SIG-M5 treated with dmso at 0.1 percent for 504 hours (cell line): ENCODE data around the gene UPK3B.
A peak's percentile ranks its signal among the peaks of the same experiment; 100 is the strongest.
"Not testable (repeated sequence)": the region's sequence is repeated elsewhere in the genome, so short reads cannot be mapped to it uniquely, and the experiment has no call there.

ENCODE experiments used
- DNase-seq: peaks from one replicate; lab custom pipeline; 2025; ENCODE audit not compliant: unreplicated experiment; lab: John Stamatoyannopoulos, UW

The UPK3B gene

DNA sequence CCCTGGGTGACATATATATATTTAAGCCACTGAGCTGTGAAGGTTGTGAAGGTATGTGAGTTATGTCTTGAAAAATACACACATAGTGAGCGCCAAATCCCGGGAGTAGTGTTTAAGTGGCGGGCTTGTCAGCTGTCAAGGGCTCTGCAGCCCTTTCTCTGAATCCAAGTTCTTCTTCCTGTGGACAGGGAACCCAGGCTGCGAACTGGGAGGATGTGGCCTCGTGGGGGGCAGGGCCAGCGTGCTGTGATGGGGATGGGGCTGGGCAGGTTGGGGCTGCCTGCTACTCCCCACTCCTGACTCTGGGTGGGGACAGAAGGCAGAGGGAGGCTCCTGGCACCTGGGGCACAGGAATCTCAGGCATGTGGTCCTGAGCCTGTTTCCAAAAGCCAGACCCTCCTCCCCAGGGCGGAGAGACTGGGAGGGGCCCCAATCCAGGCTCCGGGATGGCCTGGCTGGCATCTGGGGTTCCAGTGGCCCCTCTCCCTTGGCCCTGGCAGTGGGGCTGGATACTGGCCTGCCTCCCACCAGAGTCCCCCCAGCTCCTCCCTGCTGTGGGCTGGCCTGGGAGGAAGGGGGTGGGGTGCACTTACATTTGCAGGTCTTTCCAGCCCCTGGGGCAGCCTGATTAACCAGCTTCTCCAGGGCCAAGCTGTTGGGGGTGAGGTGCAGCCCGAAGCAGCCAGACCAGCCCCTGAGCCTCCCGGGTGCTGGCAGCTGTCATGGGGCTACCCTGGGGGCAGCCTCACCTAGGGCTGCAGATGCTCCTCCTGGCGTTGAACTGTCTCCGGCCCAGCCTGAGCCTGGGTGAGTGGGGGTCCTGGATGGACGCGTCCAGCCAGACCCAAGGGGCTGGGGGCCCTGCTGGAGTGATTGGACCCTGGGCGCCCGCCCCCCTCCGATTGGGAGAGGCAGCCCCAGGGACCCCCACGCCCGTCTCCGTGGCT is at the start of gene UPK3B:
Gene UPK3B (plus strand): TSS at position 622 of the 947 bp plus-strand sequence. CDS start 101 bp downstream, at position 723.
- DNase-seq: peak; percentile 37

DNA sequence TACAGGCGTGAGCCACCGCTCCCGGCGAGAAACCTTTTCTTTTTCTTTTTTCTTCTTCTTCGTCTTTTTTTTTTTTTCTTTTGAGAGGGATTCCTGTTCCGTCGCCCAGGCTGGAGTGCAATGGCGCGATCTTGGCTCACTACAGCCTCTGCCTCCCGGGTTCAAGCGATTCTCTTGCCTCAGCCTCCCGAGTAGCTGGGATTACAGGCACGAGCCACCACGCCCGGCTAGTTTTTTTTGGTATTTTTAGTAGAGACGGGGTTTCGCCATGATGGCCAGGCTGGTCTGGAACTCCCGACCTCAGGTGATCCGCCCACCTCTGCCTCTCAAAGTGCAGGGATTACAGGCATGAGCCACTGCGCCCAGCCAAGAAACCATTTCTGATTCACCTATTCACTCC is 49.6 kb upstream of the UPK3B start:
- DNase-seq: not testable (repeated sequence)

DNA sequence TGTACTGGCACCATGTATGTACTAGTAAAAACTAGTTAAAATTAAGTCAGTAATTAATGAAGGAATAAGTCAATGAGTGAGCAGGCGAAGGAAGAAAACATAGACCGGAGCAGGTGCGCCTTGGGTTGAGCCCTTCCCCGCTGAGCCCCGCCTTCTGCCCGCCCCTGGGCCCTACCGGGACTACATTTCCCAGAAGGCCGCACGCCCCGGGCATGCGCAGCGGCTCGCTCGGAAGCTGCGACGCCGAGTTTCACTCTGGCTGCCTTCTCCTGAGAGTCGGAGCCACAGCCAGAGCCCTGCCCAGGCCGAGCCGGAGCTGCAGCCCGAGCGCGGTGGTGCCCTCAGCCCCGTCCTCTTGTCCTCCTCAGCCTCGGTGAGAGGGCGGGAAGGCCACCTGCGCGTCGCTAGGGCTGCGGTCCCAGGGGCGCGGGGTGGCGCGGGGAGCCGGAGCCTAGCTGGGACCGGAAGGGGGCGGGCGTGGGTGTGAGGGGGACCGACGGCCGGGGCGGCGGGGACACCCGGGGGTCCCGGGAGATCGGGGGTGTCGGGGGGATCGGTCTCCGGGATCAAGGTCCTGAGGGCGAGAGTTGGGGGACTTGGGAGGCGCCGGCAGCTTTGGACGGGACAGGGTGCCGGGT is 48.8 kb upstream of the UPK3B start, which contains the start of gene DTX2:
Gene DTX2 (plus strand): TSS at position 246 of the 638 bp plus-strand sequence. CDS start 18,801 bp downstream, outside the sequence.
- not testable (repeated sequence) for DNase-seq

DNA sequence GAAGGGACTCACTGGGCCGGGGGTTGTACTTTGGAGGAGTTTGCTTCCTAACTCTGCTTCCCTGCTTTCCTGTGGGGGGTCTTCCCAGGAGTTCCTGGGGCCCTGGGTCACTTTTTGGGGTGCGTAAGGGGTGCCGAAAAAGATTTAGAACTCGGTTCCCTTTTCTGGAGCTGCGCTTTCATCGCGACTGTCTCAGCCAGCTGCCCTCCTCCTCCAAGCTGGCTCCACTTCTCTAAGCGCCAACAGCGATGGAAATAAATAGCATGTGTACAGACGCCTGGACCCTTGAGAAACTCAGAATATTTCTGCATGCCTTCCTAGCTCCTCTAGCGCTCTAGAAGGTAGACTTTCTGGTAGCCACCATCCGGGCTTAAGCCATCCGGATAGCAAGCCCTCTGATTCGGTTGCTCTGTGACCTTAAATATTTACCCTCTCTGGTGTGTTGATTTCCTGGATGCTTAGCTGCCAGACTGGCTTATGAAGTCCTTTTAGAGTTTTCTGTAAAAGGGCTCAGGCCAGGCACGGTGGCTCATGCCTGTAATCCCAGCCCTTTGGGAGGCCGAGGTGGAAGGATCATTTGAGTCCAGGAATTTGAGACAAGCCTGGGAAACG is 48.0 kb upstream of the UPK3B start:
- not testable (repeated sequence) for DNase-seq

DNA sequence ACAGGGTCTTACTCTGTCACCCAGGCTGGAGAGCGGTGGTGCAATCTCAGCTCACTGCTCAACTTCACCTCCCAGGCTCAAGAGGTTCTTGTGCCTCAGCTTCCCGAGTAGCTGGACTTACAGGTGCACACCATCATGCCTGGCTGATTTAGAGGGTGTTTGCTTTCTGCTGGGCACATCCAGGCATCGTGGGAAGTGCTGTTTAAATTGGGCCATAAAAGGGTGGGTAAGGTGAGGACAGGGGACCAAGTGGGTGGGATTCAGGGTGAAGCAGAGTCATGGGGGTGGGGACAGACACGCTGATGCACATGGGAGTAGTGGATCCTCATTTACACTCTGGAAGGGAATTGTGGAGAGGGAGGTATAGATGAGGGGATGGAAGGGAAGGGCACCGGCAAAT is 45.4 kb upstream of the UPK3B start:
- DNase-seq: not testable (repeated sequence)

DNA sequence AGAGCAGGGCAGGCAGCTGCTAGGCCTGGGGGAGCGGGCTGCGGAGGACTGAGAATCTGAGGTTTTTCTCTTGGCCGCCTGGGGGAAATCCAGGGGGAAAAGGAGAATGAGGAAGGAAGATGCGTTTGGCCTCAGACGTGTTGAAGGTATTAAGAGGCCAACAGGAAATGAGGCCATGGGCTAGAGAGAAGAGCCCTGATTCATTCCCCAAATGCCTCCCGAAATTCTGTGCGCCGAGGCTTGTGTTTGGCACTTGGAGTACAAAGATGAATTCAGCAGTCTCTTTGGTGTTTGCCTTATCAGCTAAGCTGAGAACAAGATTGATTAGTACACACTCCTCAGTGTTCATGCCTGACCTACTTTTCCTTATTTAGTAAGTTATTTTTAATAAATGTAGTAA is 44.4 kb upstream of the UPK3B start:
- DNase-seq: not testable (repeated sequence)

DNA sequence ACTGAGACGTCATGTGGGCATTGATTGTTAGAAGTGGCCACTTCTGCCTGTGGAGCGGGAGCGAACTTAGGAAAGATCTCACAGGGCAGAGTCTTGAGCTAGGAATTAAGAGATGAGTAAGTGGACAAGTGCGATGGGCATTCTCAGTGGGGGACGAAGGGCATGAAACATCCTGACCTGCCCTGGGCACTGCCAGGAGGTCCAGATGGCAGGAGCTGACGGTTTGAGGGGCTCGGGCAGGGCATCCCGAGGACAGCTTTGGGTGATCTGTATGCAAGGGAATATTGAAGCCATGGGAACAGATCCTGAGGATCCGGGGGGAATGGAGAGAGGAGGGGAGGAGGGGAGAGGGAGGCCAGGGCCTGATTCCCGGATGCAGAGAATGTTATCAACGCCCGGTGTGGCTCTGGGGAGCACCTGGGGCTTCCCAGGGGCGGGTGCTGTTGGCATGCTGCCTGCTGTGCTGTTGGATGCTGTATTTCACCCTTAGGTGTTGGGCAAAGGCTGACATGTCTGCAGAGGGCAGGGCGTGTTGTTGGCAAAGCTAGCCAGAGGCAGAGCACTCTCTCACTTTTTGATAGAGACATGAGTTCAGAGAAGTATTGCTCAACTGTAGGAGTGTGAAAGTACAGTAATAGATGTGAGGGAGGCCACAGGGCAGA is 42.5 kb upstream of the UPK3B start:
- not testable (repeated sequence) for DNase-seq

DNA sequence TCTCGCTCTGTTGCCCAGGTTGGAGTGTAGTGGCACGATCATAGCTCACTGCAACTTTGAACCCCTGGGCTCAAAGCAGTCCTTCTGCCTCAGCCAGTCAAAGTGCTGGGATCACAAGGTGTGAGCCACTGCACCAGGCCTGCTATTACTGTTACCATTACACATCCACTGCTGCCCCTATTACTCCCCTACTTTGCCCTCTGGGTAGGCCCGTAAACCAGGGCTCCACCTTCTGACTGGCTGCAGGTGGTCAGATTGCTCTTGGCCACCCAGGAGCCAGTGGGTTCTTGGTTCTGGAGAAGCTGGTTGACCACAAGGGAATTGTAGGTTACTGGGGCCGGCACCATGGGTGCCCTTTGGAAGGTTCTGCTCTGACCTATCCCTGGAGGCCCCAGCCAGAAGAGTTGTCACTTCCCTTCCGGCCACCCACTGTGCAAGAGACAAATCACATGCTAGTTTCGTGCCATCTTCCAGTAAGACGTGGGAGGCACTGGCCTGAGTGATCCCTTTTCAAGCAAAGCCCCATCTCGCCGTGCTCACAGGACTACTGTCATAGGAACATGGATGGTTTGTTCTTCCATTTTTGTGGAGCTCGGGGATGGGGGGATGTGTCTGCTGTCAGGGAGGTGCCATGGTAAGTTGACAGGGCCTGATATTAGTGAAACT is 38.7 kb upstream of the UPK3B start:
- not testable (repeated sequence) for DNase-seq

DNA sequence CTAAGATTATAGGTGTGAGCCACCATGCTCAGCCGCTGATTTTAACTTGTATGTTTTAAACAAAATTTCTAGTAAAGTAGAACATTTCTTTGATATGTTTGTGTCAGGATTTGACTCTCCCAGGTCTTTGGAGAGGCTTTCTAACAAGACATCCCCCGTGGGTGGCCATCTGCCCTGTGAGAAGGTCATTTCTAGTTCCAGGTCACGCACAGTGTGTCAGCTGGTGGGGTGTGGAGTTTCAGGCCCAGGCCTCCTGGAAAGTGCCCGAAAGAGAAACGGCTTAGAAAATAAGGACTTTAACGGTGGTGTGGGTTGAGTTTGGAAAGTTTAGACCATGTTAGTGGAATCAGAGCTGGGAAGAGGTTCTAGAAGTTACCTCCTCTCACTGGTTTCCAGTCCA is 37.3 kb upstream of the UPK3B start:
- DNase-seq: not testable (repeated sequence)

DNA sequence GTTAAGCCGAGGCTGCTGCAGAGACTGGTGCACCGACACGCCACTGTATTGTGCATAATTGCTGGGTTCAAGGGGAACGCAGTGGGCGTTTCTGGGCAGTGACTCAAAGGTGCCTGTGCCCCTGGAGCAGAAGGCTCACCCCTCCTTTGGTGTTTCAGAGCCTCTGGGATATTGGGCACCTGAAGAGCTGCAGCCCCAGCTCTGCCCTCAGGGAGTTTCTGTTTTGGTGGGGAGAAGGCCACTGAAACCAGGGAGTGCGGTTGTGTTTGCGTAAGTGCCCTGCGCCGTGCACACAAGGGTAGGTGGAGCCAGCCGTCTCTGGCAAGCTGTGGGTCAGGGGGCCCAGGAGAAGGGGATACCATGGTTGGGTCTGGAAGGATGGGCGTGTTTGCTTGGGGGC is 34.1 kb upstream of the UPK3B start:
- not testable (repeated sequence) for DNase-seq

DNA sequence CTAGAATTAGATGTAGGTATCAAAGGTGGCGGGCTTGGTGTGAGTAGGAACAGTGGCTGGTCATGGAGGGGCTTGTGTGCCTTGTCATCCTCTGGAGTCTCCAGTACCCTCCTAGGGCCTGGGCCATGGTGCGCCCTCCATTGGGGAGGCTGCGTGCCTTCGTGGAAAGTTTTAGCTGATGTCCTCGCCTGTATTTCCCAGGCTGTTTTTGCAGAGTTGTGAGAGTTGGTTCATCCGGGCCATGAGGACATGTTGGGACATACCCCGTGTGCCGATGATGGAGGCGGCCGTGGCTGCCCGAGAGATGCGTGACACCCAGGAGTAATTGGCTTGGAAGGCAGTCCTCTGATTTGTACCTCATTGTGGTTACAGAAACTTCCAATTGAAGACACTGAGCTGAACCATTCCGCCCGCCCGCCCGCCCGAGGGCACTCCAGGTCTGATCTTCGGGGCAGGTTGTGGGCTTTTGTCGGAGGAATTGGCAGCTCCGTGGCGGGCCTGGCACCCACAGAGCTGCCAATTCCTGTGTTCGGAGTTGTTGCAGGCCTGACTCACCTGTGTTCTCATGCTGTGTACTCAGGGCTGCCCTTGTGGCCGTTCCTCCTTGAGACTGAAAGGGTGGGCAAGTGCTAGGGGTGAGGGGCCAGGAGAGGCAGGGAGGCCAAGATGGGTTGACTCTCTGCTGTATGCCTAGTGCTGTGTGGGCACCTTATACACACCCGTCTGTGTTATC is 33.4 kb upstream of the UPK3B start:
- not testable (repeated sequence) for DNase-seq

DNA sequence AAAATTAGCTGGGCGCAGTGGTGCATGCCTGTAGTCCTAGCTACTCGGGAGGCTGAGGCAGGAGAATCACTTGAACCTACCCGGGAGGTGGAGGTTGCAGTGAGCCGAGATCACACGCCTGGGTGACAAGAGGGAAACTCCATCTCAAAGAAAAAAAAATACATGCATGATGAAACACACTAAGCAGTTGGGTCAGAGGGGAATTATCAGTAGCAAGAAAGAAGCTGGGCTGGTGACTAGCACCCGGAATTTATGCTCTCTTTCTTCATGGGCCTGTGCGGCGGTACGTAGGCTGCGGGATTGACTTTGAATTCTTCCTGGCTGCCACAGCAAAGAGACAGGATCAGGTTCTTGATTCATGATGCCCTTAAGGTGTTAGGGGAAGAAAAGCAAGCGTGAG is 30.7 kb upstream of the UPK3B start:
- not testable (repeated sequence) for DNase-seq

DNA sequence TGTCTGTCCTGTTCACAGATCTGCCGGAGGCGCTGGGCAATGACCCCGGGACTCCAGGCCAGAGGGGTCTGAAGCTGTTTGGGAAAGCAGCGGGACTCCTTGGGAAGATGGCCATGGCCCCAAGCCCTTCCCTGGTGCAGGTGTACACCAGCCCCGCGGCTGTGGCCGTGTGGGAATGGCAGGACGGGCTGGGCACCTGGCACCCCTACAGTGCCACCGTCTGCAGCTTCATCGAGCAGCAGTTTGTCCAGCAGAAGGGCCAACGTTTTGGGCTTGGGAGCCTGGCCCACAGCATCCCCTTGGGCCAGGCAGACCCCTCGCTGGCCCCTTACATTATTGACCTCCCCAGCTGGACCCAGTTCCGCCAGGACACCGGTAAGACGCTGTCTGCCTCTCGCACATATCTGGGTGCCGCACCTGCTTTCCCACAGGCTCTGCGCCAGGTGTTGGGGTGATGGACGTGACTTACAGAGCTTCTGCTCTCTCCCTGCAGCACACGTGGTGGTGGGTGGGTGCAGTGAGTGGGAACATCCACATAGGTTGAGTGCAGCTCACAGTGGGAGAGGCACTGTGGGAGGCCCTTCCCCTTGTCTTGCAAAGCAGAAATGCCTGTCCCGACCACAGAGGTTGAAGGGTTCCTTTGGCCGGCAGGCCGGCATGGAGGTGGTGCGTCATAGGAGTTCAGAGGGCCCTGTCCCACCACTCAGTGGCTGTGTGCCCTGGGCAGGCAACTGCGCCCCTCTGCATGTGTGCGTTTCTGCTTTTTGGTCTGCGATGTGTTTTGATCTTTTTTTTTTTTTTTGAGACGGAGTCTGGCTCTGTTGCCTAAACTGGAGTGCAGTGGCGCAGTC is 29.7 kb upstream of the UPK3B start:
- not testable (repeated sequence) for DNase-seq

DNA sequence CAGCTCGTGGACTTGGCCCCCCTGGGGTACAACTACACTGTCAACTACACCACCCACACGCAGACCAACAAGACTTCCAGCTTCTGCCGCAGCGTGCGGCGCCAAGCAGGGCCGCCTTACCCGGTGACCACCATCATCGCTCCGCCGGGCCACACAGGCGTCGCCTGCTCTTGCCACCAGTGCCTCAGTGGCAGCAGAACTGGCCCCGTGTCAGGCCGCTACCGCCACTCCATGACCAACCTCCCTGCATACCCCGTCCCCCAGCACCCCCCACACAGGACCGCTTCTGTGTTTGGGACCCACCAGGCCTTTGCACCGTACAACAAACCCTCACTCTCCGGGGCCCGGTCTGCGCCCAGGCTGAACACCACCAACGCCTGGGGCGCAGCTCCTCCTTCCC is 27.7 kb upstream of the UPK3B start:
- not testable (repeated sequence) for DNase-seq

DNA sequence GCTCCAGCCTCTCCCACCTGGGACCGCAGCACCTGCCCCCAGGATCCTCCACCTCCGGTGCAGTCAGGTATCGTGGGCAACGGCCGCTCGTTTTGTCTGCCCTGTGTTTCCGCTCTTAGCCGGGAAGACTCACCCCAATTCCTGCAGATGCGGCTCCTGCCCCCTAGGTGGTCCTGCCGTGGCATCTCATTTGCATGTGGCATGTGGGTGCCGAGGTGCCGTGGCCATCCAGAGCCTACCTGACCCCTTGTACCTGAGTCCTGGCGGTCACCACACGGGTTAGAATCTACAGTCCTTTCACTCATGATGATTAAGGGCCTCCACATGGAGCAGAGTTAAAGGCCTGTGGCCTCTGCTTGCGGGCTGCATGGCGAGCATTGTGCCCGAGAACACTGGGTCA is 27.3 kb upstream of the UPK3B start:
- not testable (repeated sequence) for DNase-seq

DNA sequence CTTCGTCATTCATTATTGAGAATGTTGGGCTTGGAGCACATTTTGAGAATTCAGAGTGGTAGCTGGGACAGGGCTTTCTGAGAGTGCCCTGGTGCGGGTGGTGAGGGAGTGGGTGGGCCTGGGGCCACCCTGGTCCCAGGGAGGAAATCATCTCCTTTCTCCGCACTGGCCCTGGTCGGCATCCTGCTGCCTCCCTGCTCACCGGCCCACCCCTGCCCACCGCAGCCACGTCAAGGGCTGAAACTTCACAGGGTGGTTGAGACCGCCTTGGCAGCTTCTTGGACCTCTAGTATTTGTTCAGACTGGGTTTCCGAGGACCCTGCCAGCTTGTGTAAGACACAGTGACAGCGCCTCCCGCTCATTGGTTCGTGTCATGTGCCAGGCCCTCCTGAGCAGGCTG is 25.9 kb upstream of the UPK3B start:
- not testable (repeated sequence) for DNase-seq

DNA sequence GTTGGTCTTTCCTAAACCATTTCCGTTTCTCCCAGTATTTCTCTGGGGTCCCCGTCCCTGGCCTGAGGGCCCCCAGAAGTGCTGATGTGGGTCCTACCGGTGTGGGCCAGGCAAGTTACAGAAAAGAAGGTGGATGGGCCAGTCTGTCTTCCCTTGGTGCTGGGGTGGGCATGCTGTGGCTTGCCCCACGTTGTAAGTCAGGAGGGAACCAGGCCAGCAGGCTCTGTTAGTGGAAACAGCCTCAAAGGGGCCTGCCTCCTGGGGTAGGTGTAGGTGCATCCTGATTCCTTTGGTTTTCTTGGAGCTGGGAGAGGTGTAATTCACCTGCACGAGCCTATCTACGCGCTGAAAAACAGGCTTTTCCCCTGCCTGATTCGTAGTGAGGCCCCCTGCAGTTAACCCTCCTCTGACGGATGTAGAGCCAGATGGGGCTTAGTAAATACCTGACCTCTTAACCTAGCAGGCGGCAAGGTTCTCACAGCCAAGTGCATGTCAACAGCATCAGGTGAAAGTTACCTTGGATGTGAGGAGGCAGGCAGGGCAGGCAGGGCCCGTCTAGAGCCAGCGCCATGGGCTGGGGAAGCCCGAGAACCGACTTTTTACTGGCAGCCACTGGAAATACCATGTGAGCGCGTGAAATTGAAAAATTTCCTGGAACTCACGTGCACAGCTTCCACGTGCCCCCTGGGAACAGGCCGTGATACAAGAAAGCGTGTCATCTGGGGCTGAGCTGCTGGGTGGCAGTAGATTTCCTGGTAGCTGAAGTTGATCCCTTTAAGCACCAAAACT is 24.3 kb upstream of the UPK3B start:
- DNase-seq: not testable (repeated sequence)

DNA sequence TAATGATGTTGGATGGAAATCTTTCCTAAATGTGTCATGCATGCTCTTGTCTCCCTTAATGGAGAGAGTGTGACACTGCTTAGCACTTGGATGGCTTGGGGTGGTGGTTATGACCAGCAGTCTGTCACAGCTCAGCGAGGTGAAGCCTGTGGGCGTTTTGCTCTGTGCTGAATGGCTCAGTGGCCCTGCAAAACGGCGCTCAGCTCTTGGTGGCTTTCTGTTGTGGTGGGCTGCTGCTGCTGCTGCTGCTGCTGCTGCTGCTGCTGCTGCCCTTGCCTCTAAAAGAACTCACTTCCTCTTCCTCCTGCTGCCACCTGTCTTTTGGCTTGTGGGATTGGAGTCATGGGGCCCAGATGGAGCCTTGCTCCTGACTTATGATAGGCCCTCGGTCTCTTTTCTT is 23.7 kb upstream of the UPK3B start:
- not testable (repeated sequence) for DNase-seq
